Measurements from ENCODE around the gene SH3GLB2. TPM values are rescaled to one million over a fixed set of nuclear protein-coding genes. Genes with fewer than 3 reads are reported as not detected.

The SH3GLB2 gene
- total and polyA plus RNA-seq, 2 donors from 2014 or later = 118 to 128 TPM

DNA sequence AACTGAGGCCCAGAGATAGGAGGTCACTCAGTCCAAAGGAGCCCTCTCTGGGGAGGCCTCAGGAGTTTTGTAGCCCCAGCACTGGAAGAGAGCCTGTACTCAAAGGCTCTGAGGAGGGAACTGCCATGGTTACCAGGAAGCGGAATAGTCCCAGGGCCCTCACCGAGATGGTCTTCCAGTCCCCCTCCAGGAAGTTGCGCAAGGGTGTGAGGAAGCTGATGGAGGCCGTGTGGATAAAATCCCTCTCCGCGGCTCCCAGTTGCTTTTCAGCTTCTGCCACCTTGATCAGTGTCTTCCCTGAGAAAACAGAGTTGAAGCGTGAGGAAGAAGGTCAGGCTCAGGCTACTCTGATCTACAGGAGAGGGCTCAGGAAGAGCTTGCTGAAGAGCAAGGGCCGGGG lies 13.5 kb downstream of the SH3GLB2 start:
- DNase-seq (no peak), FAIRE-seq (no peak)
- TF ChIP-seq CTCF (IDR thresholded peaks at IDR 0.05; ENCODE audit: borderline replicate concordance, extremely low read depth, insufficient read depth) = no peak
- Histone ChIP-seq H3K9me3 (ENCODE audit: control insufficient read depth in 2 of 3, insufficient read depth in 1 of 3, low read length in 3 of 3) (no peaks in the 10 kb centered on the region), H3K36me3 (ENCODE audit: control insufficient read depth in 2 of 3, insufficient read depth in 3 of 3, low read length in 3 of 3) (peaks cover 0 to 23% (median under 1%) of the 10 kb centered on the region in 3 donors), H3K27me3 (ENCODE audit: control insufficient read depth, insufficient read depth, low read length) (no peaks in the 10 kb centered on the region), H3K9ac (ENCODE audit: low read length in 3 of 3) (no peak overlapping the region), H3K27ac (ENCODE audit: low read depth in 2 of 2, low read length in 2 of 2) (no peak overlapping the region), H3K4me3 (ENCODE audit: low read length in 3 of 3) (no peak overlapping the region), H3K4me1 (ENCODE audit: control insufficient read depth in 2 of 3, insufficient read depth in 2 of 3, low read depth in 1 of 3, low read length in 3 of 3) (no peaks in the 10 kb centered on the region)
- intact Hi-C loops (cut with DNase I) = no loop called here

- H3K9ac ChIP-seq (ENCODE audit: low read length in 3 of 3) = no peak overlapping the region
- no peak for DNase-seq
- no peak for FAIRE-seq
- TF ChIP-seq CTCF (IDR thresholded peaks at IDR 0.05; ENCODE audit: borderline replicate concordance, extremely low read depth, insufficient read depth) = no peak
- no peaks in the 10 kb centered on the region for H3K27me3 ChIP-seq (ENCODE audit: control insufficient read depth, insufficient read depth, low read length)
- no peak overlapping the region for H3K4me3 ChIP-seq (ENCODE audit: low read length in 3 of 3)
- H3K4me1 ChIP-seq (ENCODE audit: control insufficient read depth in 2 of 3, insufficient read depth in 2 of 3, low read depth in 1 of 3, low read length in 3 of 3) = no peaks in the 10 kb centered on the region
- H3K36me3 ChIP-seq (ENCODE audit: control insufficient read depth in 2 of 3, insufficient read depth in 3 of 3, low read length in 3 of 3) = peaks cover 0 to 23% (median 2%) of the 10 kb centered on the region in 3 donors
- no peak overlapping the region for H3K27ac ChIP-seq (ENCODE audit: low read depth in 2 of 2, low read length in 2 of 2)
- H3K9me3 ChIP-seq (ENCODE audit: control insufficient read depth in 2 of 3, insufficient read depth in 1 of 3, low read length in 3 of 3) = no peaks in the 10 kb centered on the region
- intact Hi-C loops (cut with DNase I) = no loop called here
These were observed 14.0 kb downstream of the SH3GLB2 start for GRCh38 chr9:129014124-129014523.

- no peak for TF ChIP-seq CTCF (IDR thresholded peaks at IDR 0.05; ENCODE audit: borderline replicate concordance, extremely low read depth, insufficient read depth)
- no peak for FAIRE-seq
- DNase-seq = no peak
- intact Hi-C loops (cut with DNase I) = no loop called here
- no peaks in the 10 kb centered on the region for H3K9me3 ChIP-seq (ENCODE audit: control insufficient read depth in 2 of 3, insufficient read depth in 1 of 3, low read length in 3 of 3)
- H3K9ac ChIP-seq (ENCODE audit: low read length in 3 of 3) = no peak overlapping the region
- H3K4me3 ChIP-seq (ENCODE audit: low read length in 3 of 3) = no peak overlapping the region
- H3K36me3 ChIP-seq (ENCODE audit: control insufficient read depth in 2 of 3, insufficient read depth in 3 of 3, low read length in 3 of 3) = peaks cover 0 to 23% (median 2%) of the 10 kb centered on the region in 3 donors
- no peak overlapping the region for H3K27ac ChIP-seq (ENCODE audit: low read depth in 2 of 2, low read length in 2 of 2)
- no peaks in the 10 kb centered on the region for H3K4me1 ChIP-seq (ENCODE audit: control insufficient read depth in 2 of 3, insufficient read depth in 2 of 3, low read depth in 1 of 3, low read length in 3 of 3)
- no peaks in the 10 kb centered on the region for H3K27me3 ChIP-seq (ENCODE audit: control insufficient read depth, insufficient read depth, low read length)
These were observed 14.5 kb downstream of the SH3GLB2 start for GRCh38 chr9:129013674-129014073.

- intact Hi-C loops (cut with DNase I) = no loop called here
- no peaks in the 10 kb centered on the region for H3K27me3 ChIP-seq (ENCODE audit: control insufficient read depth, insufficient read depth, low read length)
- no peak for TF ChIP-seq CTCF (IDR thresholded peaks at IDR 0.05; ENCODE audit: borderline replicate concordance, extremely low read depth, insufficient read depth)
- no peaks in the 10 kb centered on the region for H3K4me1 ChIP-seq (ENCODE audit: control insufficient read depth in 2 of 3, insufficient read depth in 2 of 3, low read depth in 1 of 3, low read length in 3 of 3)
- no peak overlapping the region for H3K9ac ChIP-seq (ENCODE audit: low read length in 3 of 3)
- no peaks in the 10 kb centered on the region for H3K9me3 ChIP-seq (ENCODE audit: control insufficient read depth in 2 of 3, insufficient read depth in 1 of 3, low read length in 3 of 3)
- DNase-seq (no peak), FAIRE-seq (no peak)
- H3K36me3 ChIP-seq (ENCODE audit: control insufficient read depth in 2 of 3, insufficient read depth in 3 of 3, low read length in 3 of 3) = peaks cover 0 to 23% (median 2%) of the 10 kb centered on the region in 3 donors
- no peak overlapping the region for H3K4me3 ChIP-seq (ENCODE audit: low read length in 3 of 3)
- no peak overlapping the region for H3K27ac ChIP-seq (ENCODE audit: low read depth in 2 of 2, low read length in 2 of 2)
These were observed 15.2 kb downstream of the SH3GLB2 start for GRCh38 chr9:129012893-129013448.

All from kidney (tissue), 14 donors.